Hematopoietic multipotent progenitor cell treated with erythropoietin and hydrocortisone succinate and interleukin-3 and kit ligand, for 17 days (in vitro differentiated cells): ENCODE measurements around the gene ABCC10.
A peak's percentile ranks its signal among the peaks of the same experiment; 100 is the strongest.
"Not testable (repeated sequence)": the region's sequence is repeated elsewhere in the genome, so short reads cannot be mapped to it uniquely, and the experiment has no call there.

ENCODE experiments used
- DNase-seq: peaks from one replicate; pipeline ENCODE4 v3.0.0-alpha.2; 2015; ENCODE audit warnings: low spot score

The ABCC10 gene, protein sequence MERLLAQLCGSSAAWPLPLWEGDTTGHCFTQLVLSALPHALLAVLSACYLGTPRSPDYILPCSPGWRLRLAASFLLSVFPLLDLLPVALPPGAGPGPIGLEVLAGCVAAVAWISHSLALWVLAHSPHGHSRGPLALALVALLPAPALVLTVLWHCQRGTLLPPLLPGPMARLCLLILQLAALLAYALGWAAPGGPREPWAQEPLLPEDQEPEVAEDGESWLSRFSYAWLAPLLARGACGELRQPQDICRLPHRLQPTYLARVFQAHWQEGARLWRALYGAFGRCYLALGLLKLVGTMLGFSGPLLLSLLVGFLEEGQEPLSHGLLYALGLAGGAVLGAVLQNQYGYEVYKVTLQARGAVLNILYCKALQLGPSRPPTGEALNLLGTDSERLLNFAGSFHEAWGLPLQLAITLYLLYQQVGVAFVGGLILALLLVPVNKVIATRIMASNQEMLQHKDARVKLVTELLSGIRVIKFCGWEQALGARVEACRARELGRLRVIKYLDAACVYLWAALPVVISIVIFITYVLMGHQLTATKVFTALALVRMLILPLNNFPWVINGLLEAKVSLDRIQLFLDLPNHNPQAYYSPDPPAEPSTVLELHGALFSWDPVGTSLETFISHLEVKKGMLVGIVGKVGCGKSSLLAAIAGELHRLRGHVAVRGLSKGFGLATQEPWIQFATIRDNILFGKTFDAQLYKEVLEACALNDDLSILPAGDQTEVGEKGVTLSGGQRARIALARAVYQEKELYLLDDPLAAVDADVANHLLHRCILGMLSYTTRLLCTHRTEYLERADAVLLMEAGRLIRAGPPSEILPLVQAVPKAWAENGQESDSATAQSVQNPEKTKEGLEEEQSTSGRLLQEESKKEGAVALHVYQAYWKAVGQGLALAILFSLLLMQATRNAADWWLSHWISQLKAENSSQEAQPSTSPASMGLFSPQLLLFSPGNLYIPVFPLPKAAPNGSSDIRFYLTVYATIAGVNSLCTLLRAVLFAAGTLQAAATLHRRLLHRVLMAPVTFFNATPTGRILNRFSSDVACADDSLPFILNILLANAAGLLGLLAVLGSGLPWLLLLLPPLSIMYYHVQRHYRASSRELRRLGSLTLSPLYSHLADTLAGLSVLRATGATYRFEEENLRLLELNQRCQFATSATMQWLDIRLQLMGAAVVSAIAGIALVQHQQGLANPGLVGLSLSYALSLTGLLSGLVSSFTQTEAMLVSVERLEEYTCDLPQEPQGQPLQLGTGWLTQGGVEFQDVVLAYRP (N-terminal part only)

DNA sequence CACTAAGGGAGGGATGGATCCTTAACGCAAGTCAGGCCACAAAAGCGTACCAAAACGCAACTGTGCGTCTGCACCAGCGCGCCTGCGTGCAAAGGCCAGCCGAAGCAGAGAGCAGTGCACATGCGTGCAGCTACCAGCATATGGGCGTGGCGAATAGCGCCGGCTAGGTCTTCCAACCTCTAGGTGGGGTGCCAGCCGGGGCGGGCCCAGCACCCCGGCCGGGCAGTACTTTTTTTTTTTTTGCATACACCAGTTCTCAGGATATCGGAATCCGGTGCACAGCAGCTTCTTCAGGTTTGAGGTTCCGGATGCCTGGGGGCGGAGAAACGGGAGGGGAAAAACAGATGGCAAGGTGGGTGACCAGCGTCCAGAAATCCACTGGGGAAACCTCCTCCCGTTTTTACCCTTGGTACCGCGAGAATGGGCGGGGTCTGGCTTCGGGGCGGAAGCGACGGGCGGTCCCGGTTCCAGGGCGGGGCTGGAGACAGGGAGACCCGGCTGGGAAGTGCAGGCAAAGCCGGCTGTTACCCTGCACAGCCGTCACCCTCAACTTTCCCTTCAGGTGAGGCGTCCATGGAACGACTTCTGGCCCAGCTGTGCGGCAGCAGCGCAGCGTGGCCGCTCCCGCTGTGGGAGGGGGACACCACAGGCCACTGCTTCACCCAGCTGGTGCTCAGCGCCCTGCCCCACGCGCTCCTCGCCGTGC lies at the start of gene ABCC10:
Gene ABCC10 (plus strand): TSS at position 136 of the 706 bp plus-strand sequence. CDS start 438 bp downstream, at position 574.
- peak; percentile 93 for DNase-seq

GRCh38 chr6:43377710-43378229 lies 49.6 kb upstream of the ABCC10 start:
- DNase-seq: no peak

DNA sequence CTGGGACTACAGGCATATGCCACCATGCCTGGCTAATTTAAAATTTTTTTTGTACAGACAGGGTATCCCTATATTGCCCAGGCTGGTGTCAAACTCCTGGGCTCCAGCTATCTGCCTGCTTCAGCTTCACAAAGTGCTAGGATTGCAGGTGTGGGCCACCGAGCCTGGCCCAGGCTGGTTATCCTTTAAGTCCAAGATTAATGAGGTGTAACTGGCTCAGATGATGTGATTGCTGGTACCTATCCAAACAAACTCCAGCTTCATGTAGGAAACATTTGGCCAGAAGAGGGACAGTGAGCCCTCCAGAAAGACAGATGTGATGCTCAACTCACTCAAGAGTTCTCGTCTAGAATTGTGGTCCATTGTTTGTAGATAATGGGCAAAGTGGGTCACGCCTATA lies 48.7 kb upstream of the ABCC10 start:
- DNase-seq: no peak

GRCh38 chr6:43380858-43381257 lies 46.5 kb upstream of the ABCC10 start:
- not testable (repeated sequence) for DNase-seq

GRCh38 chr6:43383021-43383667 lies 44.2 kb upstream of the ABCC10 start:
- DNase-seq: no peak

- DNase-seq: peak; percentile 35
These were observed 40.8 kb upstream of the ABCC10 start for GRCh38 chr6:43386492-43386891.

DNA sequence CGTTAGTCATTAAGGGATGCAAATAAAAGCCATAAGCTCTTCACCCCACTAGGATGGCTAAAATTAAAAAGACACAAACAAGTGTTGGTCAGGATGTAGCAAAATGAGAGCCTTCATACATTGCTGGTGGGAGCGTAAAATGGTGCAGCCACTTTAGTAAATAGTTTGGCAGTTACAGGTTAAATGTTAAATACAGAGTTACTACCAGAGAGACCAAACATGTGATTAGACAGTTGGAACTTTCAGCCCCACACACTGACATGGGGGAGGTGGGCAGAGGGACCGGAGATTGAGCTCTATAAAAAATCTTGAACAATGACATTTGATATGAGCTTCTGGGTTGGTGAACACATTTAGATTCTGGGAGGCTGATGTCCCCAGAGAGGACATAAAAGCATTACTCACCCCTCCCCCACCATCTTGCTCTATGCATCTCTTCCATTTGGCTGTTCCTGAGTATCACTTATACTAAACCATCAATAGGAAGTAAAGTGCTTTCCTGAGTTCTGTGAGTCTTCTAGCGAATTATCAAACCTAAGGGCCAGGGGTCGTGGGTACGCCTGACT lies 37.5 kb upstream of the ABCC10 start:
- DNase-seq: no peak

GRCh38 chr6:43390753-43391439 lies 36.4 kb upstream of the ABCC10 start:
- not testable (repeated sequence) for DNase-seq

DNA sequence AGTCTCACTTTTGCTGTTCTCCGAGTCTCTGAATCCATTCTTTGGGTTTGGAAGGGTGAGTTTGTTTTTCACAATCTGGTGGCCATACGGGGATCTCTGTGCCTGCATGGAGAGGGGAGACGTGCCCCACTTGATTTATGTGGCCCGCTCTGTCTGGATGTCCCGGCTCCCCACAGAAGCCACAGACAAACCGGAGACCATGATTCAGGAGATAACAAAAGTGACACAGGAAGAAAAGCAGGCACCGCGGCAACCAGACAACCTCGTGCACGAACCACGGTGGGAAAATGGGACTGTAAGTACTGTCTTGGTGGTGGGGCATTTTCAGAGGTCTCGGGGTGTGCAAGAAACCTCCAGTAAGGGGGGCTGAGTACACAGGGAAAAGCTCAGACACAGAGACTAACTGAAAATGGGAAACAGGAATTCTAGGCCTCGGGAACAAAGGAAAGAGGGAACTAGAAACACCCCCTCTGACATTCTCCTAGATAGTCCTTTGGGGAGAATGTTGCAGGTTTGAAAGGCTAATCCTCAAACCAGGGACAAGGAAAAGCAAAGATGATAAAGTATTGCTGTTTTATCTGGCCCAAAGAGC lies 35.8 kb upstream of the ABCC10 start:
- no peak for DNase-seq

DNA sequence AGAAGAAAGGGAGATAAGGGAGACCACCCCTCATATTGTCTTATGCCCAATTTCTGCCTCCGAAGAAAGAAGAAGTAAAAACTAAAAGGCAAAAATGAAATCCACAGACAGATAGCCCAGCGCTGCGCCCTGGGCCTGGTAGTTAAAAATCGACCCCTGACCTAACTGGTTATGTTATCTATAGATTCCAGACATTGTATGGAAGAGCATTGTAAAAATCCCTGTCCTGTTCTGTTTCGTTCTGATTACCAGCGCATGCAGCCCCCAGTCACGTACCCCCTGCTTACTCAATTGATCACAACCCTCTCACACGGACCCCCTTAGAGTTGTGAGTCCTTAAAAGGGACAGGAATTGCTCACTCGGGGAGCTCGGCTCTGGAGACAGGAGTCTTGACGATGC lies 34.2 kb upstream of the ABCC10 start:
- DNase-seq: not testable (repeated sequence)

DNA sequence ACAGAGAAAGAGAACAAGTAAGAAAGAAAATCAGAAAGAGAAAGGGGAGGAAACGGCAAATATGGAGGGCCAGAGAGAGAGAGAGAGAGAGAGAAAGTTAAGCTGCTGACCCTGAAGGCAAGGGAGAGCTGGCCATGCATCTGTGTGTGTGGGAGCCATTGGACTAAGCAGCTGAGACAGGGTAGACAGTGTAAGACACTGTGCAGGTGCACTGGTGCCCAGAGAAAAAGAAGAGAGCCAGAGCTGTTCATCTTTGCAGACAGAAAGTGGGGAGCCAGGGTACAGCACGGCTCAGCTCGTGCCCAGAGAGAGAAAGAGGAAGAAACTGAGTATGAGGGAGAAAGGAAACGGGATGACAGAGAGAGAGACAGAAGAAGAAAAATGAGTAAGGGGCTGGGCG lies 33.7 kb upstream of the ABCC10 start:
- DNase-seq: no peak

- DNase-seq: no peak
These were observed 32.4 kb upstream of the ABCC10 start for GRCh38 chr6:43394982-43395381.

DNA sequence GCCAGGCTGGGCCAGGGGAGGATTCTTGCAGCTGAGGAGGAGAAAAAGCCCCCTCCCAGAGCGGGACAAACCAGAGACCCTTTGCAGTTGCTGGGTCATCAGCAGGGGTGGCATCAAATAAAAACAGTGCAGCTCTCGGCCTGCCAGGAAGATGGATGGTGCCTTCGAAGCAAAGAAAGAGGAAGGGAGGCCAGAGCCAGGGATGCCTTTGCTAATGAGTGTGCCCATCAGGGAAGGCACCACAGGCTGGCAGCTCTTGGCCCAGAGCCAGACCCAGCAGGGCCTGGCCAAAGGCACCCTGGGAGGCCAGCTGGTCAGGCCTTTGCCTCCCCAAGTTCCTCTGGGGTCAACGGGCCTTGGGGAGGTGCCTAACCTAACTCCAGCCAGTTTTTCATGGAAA lies 31.6 kb upstream of the ABCC10 start:
- DNase-seq: no peak

DNA sequence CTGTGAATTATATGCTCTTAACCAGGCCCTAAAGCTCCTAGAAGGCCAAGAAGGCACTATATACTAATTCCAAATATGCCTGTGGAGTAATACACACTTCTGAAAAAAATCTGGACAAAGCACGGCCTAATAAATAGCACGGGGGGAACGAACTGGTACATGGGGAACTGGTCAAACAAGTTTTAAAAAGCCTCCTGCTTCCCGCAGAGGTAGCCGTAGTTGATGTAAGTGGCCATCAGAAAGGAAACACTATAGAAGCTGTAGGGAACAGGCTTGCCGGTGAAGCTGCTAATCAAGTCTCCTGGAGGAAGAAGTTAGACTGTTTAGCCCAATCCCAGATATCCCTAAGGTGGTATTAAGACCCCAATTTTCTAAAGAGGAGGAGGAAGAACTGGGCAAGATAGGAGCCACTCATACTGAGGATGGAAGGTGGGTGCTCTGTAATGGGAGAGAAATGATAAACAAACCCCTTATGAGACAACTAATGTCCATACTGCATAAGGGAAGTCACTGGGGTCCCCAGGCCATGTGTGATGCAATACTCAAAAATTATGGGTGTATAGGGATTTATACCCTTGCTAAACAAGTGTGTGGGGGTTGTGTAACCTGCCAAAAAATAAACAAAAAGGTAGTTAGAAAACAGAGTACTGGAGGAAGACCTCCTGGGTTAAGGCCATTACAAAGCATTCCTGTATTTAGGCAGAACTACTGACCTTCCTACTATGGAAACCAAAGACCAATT lies 30.8 kb upstream of the ABCC10 start:
- no peak for DNase-seq

GRCh38 chr6:43399932-43400487 lies 27.3 kb upstream of the ABCC10 start:
- no peak for DNase-seq

DNA sequence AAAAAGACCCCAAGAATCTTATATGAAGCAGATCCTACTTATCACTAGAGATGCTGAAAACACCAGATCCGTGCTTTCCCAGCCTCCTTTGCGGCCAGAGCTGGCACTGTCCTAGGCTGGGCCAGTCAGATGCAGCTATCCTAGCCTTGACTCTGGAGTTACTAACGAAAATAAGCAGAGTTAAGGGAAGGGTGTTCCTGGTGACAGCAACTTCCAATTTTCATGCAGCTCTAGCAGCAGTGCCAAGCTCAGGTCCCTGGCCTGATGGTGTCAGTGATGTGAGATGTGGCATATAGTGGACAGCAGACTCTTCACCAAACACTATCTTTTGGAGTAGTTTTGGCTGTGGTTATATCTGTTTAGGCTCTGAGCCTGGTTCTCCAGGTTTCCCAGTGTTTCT lies 25.6 kb upstream of the ABCC10 start:
- DNase-seq: no peak

DNA sequence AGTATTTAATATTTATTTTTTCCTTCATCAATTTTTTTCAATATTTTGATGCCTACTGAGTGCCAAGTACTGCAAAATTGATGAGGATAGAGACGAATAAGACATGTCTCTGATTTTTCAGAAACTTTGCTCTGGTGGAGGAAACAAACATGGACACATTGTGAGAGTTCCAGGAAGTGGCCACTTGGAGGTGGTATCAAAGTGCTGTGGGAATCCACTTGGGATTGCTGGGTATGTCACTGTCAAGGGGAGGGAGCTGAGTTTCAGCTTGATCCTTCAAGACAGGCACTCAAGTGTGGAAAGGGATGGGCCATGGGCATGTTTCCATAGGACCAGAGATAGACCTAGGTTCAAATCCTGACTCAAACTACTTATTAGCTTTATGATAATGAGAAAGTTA lies 24.5 kb upstream of the ABCC10 start:
- DNase-seq: no peak

DNA sequence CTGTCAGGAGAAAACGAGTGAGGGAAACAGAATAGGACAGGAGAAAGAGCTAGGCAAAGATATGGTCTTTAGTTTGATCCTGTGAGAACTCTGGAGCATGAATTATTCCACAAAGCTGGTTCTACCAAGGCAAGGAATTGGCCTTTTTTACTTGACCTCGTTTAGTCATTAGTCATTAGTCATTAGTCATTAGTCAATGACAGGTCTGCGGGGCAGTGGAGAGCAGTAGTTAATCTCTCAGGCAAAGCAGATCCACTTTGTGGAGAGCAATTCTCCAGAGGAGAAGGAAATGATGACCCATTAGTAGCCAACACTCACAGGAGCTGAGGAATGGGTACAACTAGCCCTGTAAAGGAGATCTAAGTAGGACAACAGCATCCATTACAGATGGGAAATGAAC lies 22.0 kb upstream of the ABCC10 start:
- DNase-seq: no peak
